Measurements from ENCODE around the gene UHMK1. TPM values are rescaled to one million over a fixed set of nuclear protein-coding genes. Genes with fewer than 3 reads are reported as not detected.
"Not testable (repeated sequence)": the region's sequence is repeated elsewhere in the genome, so short reads cannot be mapped to it uniquely, and the experiment has no call there.

UHMK1 gene
- total and polyA plus RNA-seq, 7 donors: 16.7 to 62.1 (median 35.4) TPM

- ATAC-seq (no peak), DNase-seq (no peak)
- no peaks in the 10 kb centered on the region for H3K9me3 ChIP-seq
- no peak for TF ChIP-seq CTCF (IDR thresholded peaks at IDR 0.05)
- H3K4me3 ChIP-seq: no peak overlapping the region
- peaks cover 5 to 31% of the 10 kb centered on the region in 2 donors for H3K36me3 ChIP-seq (ENCODE audit: insufficient read depth in 1 of 2, low read depth in 1 of 2)
- H3K4me1 ChIP-seq: peaks cover 14% of the 10 kb centered on the region
- no peaks in the 10 kb centered on the region for H3K27me3 ChIP-seq (ENCODE audit: insufficient read depth in 3 of 3, low read length in 2 of 3)
- H3K27ac ChIP-seq: no peak overlapping the region
- 85 to 90% (median 86%) methylated on average over 1 of the region's 1 CpG for WGBS, 3 donors
- intact Hi-C loops (cut with DNase I): no loop called here
Measured at GRCh38 chr1:162566870-162567269, 69.3 kb downstream of the UHMK1 start.

- H3K27ac ChIP-seq: no peak overlapping the region
- H3K4me1 ChIP-seq: peaks cover 15% of the 10 kb centered on the region
- H3K4me3 ChIP-seq: no peak overlapping the region
- no peak for TF ChIP-seq CTCF (IDR thresholded peaks at IDR 0.05)
- no peaks in the 10 kb centered on the region for H3K9me3 ChIP-seq
- peaks cover 5 to 31% of the 10 kb centered on the region in 2 donors for H3K36me3 ChIP-seq (ENCODE audit: insufficient read depth in 1 of 2, low read depth in 1 of 2)
- H3K27me3 ChIP-seq (ENCODE audit: insufficient read depth in 3 of 3, low read length in 2 of 3): no peaks in the 10 kb centered on the region
- intact Hi-C loops (cut with DNase I): no loop called here
- ATAC-seq (no peak), DNase-seq (no peak)
- WGBS, 3 donors: 70 to 76% (median 73%) methylated on average over 4 of the region's 4 CpGs
Measured at GRCh38 chr1:162568802-162569201, 71.2 kb downstream of the UHMK1 start.

GRCh38 chr1:162570718-162571117 is 73.1 kb downstream of the UHMK1 start:
- Histone ChIP-seq H3K27me3 (ENCODE audit: insufficient read depth in 3 of 3, low read length in 2 of 3) (no peaks in the 10 kb centered on the region), H3K4me3 (no peak overlapping the region), H3K9me3 (no peaks in the 10 kb centered on the region), H3K36me3 (ENCODE audit: insufficient read depth in 1 of 2, low read depth in 1 of 2) (peaks cover 5 to 30% of the 10 kb centered on the region in 2 donors), H3K27ac (no peak overlapping the region), H3K4me1 (peaks cover 13% of the 10 kb centered on the region)
- ATAC-seq (no peak), DNase-seq (no peak)
- intact Hi-C loops (cut with DNase I): no loop called here
- WGBS, 3 donors: 80 to 84% (median 82%) methylated on average over 1 of the region's 1 CpG
- no peak for TF ChIP-seq CTCF (IDR thresholded peaks at IDR 0.05)

GRCh38 chr1:162571121-162571520 is 73.5 kb downstream of the UHMK1 start:
- H3K27ac ChIP-seq; ATAC-seq; H3K27me3 ChIP-seq (ENCODE audit: insufficient read depth in 3 of 3, low read length in 2 of 3); H3K4me3 ChIP-seq; DNase-seq; intact Hi-C loops (cut with DNase I); H3K9me3 ChIP-seq: not testable (repeated sequence)
- Histone ChIP-seq H3K4me1 (peaks cover 13% of the 10 kb centered on the region), H3K36me3 (ENCODE audit: insufficient read depth in 1 of 2, low read depth in 1 of 2) (peaks cover 5 to 26% of the 10 kb centered on the region in 2 donors)
- WGBS, 3 donors: 88 to 94% (median 93%) methylated on average over 7 of the region's 7 CpGs

GRCh38 chr1:162571696-162572095 is 74.1 kb downstream of the UHMK1 start:
- DNase-seq (no peak), ATAC-seq (no peak)
- H3K9me3 ChIP-seq: no peaks in the 10 kb centered on the region
- H3K27ac ChIP-seq: no peak overlapping the region
- no peak overlapping the region for H3K4me3 ChIP-seq
- 23 to 37% (median 33%) methylated on average over 1 of the region's 1 CpG for WGBS, 3 donors
- TF ChIP-seq CTCF (IDR thresholded peaks at IDR 0.05): no peak
- H3K36me3 ChIP-seq (ENCODE audit: insufficient read depth in 1 of 2, low read depth in 1 of 2): peaks cover 5 to 26% of the 10 kb centered on the region in 2 donors
- intact Hi-C loops (cut with DNase I): no loop called here
- H3K27me3 ChIP-seq (ENCODE audit: insufficient read depth in 3 of 3, low read length in 2 of 3): no peaks in the 10 kb centered on the region
- peaks cover 13% of the 10 kb centered on the region for H3K4me1 ChIP-seq
